Subcutaneous adipose tissue (tissue), 4 donors: ENCODE data around the gene PKLR. TPM values are rescaled to one million over a fixed set of nuclear protein-coding genes. Genes with fewer than 3 reads are reported as not detected.

ENCODE experiments used
- total RNA-seq, 4 donors: library from RNA; depleted of rRNA; stranded (reverse); fragments of >200 nt; gene quantifications; one replicate each; pipeline ENCODE4 v1.1.0, GENCODE V29; 2016
- TF ChIP-seq, protein P1 (sequence below): fragments of 450-650 bp; IDR thresholded peaks from one replicate; pipeline ENCODE4 v1.5.1; 2016; ENCODE audit warnings: low read depth, mild to moderate bottlenecking, control low read depth, antibody characterized with exemption, moderate library complexity

PKLR gene
- total RNA-seq, 4 donors from 2014 or later, result not detected

DNA sequence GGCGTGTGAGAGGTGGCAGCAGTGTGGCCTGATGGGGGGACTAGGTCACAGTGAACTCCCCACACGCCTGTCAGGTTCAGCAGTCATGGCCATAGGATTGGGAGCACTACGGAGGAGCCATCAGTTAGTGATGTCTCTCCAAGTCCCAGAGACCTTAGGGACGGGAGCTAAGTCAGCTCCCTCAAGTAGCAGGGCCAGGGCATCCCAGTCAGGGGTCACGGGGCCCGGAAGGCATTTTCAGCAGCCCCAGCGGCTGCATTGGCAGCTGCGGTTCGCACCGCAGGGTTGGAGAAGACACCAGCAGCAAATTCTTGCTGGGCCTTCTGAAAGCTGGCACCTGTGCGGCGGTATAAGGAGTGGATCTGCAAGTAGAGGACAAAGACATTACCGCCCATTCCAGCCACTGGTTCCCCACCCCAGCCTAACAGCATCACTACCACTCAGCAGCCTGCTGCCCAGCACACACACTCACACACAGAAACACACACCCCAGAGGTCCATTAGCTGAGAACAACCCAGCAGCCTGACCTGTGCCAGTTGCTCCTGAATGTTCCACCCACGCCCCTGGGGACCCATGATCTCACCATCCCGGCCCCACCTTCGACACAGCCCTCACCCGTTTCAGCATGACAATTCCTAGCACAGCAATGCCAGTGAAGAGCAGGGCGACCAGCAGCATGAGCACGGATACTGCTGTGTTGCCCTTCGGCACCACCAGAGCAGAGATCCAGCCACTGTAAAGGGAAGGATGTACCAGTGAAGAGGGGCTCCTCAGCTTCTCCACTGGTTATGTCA is 45.0 kb downstream of the PKLR start:
- TF ChIP-seq, protein P1, sequence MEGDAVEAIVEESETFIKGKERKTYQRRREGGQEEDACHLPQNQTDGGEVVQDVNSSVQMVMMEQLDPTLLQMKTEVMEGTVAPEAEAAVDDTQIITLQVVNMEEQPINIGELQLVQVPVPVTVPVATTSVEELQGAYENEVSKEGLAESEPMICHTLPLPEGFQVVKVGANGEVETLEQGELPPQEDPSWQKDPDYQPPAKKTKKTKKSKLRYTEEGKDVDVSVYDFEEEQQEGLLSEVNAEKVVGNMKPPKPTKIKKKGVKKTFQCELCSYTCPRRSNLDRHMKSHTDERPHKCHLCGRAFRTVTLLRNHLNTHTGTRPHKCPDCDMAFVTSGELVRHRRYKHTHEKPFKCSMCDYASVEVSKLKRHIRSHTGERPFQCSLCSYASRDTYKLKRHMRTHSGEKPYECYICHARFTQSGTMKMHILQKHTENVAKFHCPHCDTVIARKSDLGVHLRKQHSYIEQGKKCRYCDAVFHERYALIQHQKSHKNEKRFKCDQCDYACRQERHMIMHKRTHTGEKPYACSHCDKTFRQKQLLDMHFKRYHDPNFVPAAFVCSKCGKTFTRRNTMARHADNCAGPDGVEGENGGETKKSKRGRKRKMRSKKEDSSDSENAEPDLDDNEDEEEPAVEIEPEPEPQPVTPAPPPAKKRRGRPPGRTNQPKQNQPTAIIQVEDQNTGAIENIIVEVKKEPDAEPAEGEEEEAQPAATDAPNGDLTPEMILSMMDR, result no peak

DNA sequence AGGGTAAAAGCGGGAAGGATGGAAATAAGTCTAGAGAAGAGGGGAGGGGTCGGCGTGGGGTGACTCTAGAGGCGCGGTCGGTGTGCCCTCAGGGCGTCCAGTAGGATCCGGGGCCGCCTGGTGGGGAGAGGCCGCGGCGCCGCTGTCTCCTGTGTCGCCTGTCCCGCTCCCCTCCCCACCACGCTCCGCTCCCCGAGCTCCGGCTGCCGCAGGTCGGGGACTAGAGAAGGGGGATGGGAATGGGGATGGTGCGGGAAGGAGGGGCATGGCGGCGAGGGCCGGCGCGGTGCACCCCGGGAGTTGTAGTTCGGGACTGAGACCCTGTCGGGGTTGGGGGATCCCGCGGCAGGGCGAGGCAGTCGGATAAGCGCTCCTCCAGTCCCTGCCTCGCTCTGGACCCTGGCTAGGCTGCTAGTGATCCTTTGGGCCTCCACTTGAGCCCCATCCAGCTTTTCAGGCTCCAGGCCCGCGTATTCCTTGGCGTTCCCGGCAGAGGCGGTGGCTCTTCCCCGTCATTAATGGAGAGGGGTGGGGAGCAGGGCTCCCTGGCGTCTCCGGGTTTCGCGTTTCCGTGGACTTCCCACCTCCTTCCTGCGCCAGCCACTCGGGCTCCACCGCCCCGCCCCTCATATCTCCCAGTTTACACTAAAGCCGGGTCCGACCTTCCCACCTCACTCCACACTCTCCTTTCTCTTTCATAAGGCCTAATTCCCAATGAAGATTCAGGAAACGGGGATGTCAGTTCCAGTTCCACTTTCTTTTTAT is 45.8 kb downstream of the PKLR start, which contains the start of gene ENTREP3:
ENTREP3 (minus strand) TSS at position 241 of the 765 bp plus-strand sequence. CDS start 606 bp downstream, outside the sequence.
- TF ChIP-seq, protein P1, result no peak

DNA sequence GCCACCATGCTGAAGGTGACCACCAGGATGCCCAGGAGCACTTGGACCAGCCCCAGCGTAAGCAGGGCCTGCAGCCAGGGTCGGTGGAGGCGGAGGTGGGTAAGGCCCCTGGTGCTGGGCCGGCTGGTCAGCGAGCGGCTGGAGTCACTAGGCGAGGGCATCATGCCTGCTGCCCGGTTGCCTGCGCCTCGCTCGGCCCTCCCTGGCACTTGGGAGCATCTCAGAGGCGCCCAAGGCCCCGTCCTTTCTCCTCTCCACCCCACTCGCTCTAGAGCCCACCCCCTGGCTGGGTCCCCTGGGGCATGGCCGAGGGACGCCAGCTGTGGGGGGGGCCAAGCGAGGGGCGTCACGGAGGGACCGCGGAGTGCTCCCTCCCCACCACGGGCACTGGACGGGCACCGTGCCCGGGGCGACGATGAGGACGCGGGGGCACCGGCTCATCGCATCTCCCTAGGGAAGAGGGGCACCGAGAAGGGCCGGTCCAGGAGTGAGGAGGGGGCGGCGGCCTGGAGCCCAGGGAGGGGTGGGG is 46.5 kb downstream of the PKLR start:
- TF ChIP-seq, protein P1, result no peak

DNA sequence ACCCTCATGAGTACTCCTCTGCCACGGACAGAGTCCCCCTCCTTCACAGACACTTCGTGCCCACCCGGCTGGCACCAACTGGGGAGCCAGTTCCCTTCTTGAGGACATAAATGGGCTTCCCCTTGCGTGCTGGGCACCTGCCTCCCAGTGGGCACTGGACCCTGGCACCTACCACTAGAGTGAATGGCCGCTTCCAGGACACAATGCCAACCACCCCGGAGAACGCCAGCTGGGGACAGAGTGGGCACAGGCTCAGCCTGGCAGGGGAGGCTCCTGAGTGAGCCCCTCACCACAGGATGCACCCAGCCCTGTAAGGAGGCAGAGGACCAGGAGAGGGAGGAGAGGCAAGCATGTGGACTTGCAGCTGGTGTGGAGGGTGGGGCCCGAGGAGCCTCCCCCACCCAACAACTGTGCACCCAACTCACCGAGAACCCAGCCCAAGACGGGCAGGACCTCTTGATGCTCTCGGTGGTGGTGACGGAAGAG is 47.0 kb downstream of the PKLR start:
- TF ChIP-seq, protein P1, result no peak

DNA sequence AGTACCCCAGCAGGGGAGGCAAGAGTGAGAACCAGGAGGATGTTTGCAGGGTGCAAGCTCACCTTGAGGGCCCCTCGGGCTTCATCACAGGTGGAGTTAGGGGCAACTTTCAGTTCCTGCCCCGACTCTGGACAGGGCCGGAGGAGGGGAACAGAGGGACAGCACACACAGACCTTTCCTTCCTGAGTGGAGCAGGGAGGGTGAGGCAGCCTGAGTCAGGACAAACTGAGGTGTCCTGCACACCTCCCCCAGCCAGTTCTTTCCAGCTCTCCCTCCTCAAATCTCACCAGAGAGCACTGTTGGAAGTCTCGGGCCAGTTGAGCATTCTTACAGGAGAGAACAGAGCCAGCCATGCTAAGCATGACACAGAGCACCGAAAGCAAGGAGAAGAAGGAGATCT is 47.4 kb downstream of the PKLR start:
- TF ChIP-seq, protein P1, result no peak

DNA sequence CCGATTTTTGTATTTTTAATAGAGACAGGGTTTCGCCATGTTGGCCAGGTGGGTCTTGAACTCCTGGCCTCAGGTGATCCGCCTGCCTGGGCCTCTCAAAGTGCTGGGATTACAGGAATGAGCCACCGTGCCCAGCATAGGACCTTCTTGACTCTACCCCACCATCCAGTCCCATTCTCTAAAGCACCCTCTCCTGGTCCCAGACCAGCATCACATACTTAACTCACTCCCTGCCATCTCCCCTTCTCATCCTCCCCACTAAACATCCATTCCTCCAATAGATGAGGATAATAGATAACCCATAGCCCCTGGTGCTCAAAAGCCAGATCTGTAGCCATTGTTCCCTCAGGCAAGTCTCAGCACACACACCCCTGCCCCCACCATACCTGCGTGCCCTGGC is 48.0 kb downstream of the PKLR start:
- TF ChIP-seq, protein P1, result no peak

DNA sequence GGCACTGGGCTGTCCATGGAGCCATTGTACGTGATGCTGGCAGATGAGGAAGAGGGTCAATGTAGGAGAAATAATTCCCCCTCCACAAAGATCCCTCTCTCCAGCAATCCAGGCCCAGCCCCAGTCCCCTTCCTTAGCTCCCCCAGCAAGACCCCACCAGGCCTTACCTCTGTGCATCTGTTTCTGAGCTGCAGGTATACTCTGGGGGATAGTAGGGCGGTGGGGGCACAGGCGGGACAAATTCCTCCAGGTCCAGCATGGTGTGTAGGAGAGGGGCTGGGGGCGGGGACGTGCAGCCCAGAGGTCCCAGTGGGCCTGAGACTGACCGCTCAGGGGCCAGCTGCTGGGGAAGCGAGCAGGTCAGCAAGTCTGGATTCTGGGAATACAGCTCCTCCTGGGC is 49.7 kb downstream of the PKLR start:
- TF ChIP-seq, protein P1, result no peak
